Liver (tissue), 9 donors: ENCODE measurements around the gene FBXW2. TPM values are rescaled to one million over a fixed set of nuclear protein-coding genes. Genes with fewer than 3 reads are reported as not detected.

Experiments used
- DNase-seq: peaks from one replicate; pipeline ENCODE4 v3.0.0-alpha.2; 2017; ENCODE audit warnings: low spot score
- H3K27ac ChIP-seq, 2 donors: one replicate each; pipeline ENCODE4 v1.7.0; 2013; ENCODE audit warnings: inconsistent platforms in 2 of 2, low read length in 2 of 2, control low read depth in 1 of 2, low read depth in 1 of 2, mild to moderate bottlenecking in 1 of 2
- H3K27me3 ChIP-seq, 4 donors: one replicate each; pipeline versions ENCODE4 v1.6.1 to v1.7.0; 2013; ENCODE audit warnings: low read length in 3 of 4, inconsistent platforms in 1 of 4, mild to moderate bottlenecking in 1 of 4, moderate library complexity in 1 of 4; ENCODE audit not compliant: control insufficient read depth in 4 of 4, insufficient read depth in 4 of 4
- H3K36me3 ChIP-seq, 4 donors: one replicate each; pipeline versions ENCODE4 v1.6.1 to v1.7.0; 2013; ENCODE audit warnings: low read length in 3 of 4, mild to moderate bottlenecking in 3 of 4, low read depth in 1 of 4, moderate library complexity in 1 of 4; ENCODE audit not compliant: control insufficient read depth in 4 of 4, insufficient read depth in 3 of 4
- H3K4me1 ChIP-seq, 4 donors: one replicate each; pipeline versions ENCODE4 v1.6.1 to v1.7.0; 2013; ENCODE audit warnings: low read length in 3 of 4, mild to moderate bottlenecking in 3 of 4, moderate library complexity in 1 of 4; ENCODE audit not compliant: control insufficient read depth in 4 of 4, insufficient read depth in 4 of 4
- H3K4me3 ChIP-seq, 3 donors: one replicate each; pipeline versions ENCODE4 v1.6.1 to v1.7.0; 2013; ENCODE audit warnings: low read length in 3 of 3, control low read depth in 1 of 3, low read depth in 1 of 3, mild to moderate bottlenecking in 1 of 3
- H3K9ac ChIP-seq, 2 donors: one replicate each; pipeline ENCODE4 v1.7.0; 2013; ENCODE audit warnings: low read length in 2 of 2, mild to moderate bottlenecking in 2 of 2, moderate library complexity in 2 of 2, control low read depth in 1 of 2, low read depth in 1 of 2
- H3K9me3 ChIP-seq, 4 donors: one replicate each; pipeline versions ENCODE4 v1.6.1 to v1.7.0; 2013; ENCODE audit warnings: low read length in 3 of 4; ENCODE audit not compliant: control insufficient read depth in 4 of 4
- ATF3 ChIP-seq: IDR thresholded peaks from 2 replicates; pipeline ENCODE4 v1.6.1; 2016; ENCODE audit warnings: antibody characterized with exemption
- EGR1 ChIP-seq, 2 donors: IDR thresholded peaks; 2 replicates each; pipeline ENCODE4 v1.6.1; 2016 to 2018; ENCODE audit warnings: antibody characterized with exemption in 2 of 2, low read depth in 2 of 2
- FOXA1 ChIP-seq: IDR thresholded peaks from 2 replicates; pipeline ENCODE4 v1.6.1; 2016; ENCODE audit warnings: antibody characterized with exemption
- FOXA2 ChIP-seq: IDR thresholded peaks from 2 replicates; pipeline ENCODE4 v1.6.1; 2016; ENCODE audit warnings: antibody characterized with exemption
- GABPA ChIP-seq, 2 donors: IDR thresholded peaks in 1 of 2; conservative IDR thresholded peaks in 1 of 2; 2 replicates each; pipeline ENCODE4 v1.6.1; 2016; ENCODE audit warnings: antibody characterized with exemption in 2 of 2, mild to moderate bottlenecking in 1 of 2, moderate library complexity in 1 of 2
- HNF4A ChIP-seq, 2 donors: conservative IDR thresholded peaks; 2 replicates each; pipeline ENCODE4 v1.6.1; 2016; ENCODE audit warnings: antibody characterized with exemption in 2 of 2, mild to moderate bottlenecking in 2 of 2
- HNF4G ChIP-seq: IDR thresholded peaks from 2 replicates; pipeline ENCODE4 v1.6.1; 2016; ENCODE audit warnings: antibody characterized with exemption
- JUND ChIP-seq, 2 donors: IDR thresholded peaks; 2 replicates each; pipeline ENCODE4 v1.6.1; 2016; ENCODE audit warnings: antibody characterized with exemption in 2 of 2
- MAX ChIP-seq: IDR thresholded peaks from 2 replicates; pipeline ENCODE4 v1.6.1; 2016; ENCODE audit warnings: antibody characterized with exemption
- NR2F2 ChIP-seq: IDR thresholded peaks from 2 replicates; pipeline ENCODE4 v1.6.1; 2016; ENCODE audit warnings: antibody characterized with exemption
- RAD21 ChIP-seq, 2 donors: IDR thresholded peaks; 2 replicates each; pipeline ENCODE4 v1.6.1; 2016; ENCODE audit warnings: antibody characterized with exemption in 2 of 2, mild to moderate bottlenecking in 2 of 2
- RXRA ChIP-seq, 2 donors: IDR thresholded peaks; 2 replicates each; pipeline ENCODE4 v1.6.1; 2017 to 2018; ENCODE audit warnings: antibody characterized with exemption in 2 of 2, mild to moderate bottlenecking in 1 of 2
- SP1 ChIP-seq: IDR thresholded peaks from 2 replicates; pipeline ENCODE4 v1.6.1; 2018; ENCODE audit warnings: antibody characterized with exemption, mild to moderate bottlenecking
- TAF1 ChIP-seq: conservative IDR thresholded peaks from 2 replicates; pipeline ENCODE4 v1.6.1; 2016; ENCODE audit warnings: antibody characterized with exemption, mild to moderate bottlenecking
- YY1 ChIP-seq: IDR thresholded peaks from 2 replicates; pipeline ENCODE4 v1.6.1; 2016; ENCODE audit warnings: antibody characterized with exemption, mild to moderate bottlenecking
- ZBTB33 ChIP-seq: IDR thresholded peaks from 2 replicates; pipeline ENCODE4 v1.6.1; 2016; ENCODE audit warnings: antibody characterized with exemption
- WGBS: extraction: QIAGEN DNeasy Blood & Tissue Kit; methylation state at CpG from one replicate; pipeline ENCODE4 v1.1.7; 2013; 5-methylcytosine and 5-hydroxymethylcytosine counted together
- polyA plus RNA-seq, 2 donors: library from polyadenylated mRNA; stranded (reverse) in 1 of 2; unstranded in 1 of 2; fragments of 200-250 nt in 1 of 2; fragments of >200 nt in 1 of 2; fragmentation: Nextera tagmentation in 1 of 2; extraction: Ambion mirVana in 1 of 2; gene quantifications; one replicate each; pipeline versions ENCODE4 v1.2.1 to v1.2.3, GENCODE V29; 2013 to 2015
- total RNA-seq, 2 donors: library from RNA; depleted of rRNA; stranded (reverse); fragments of >200 nt; gene quantifications; one replicate each; pipeline ENCODE4 v1.2.3, GENCODE V29; 2014
- TF ChIP-seq, protein P1 (sequence below): fragments of 150-350 bp; IDR thresholded peaks from 2 replicates; pipeline ENCODE4 v1.5.1; 2017; ENCODE audit warnings: improper control_type of control experiment, low read depth, low read length; ENCODE audit not compliant: missing input control
- TF ChIP-seq, protein P2 (sequence below): IDR thresholded peaks from 2 replicates; pipeline ENCODE4 v1.6.1; 2016; ENCODE audit warnings: antibody characterized with exemption, mild to moderate bottlenecking
- donor health status: healthy.
- donor health status: healthy.
- donor health status: healthy.
- donor health status: healthy.
- donor health status: healthy.

The FBXW2 gene
- total and polyA plus RNA-seq, 4 donors, result 7.0 to 40.9 (median 22.5) TPM

DNA sequence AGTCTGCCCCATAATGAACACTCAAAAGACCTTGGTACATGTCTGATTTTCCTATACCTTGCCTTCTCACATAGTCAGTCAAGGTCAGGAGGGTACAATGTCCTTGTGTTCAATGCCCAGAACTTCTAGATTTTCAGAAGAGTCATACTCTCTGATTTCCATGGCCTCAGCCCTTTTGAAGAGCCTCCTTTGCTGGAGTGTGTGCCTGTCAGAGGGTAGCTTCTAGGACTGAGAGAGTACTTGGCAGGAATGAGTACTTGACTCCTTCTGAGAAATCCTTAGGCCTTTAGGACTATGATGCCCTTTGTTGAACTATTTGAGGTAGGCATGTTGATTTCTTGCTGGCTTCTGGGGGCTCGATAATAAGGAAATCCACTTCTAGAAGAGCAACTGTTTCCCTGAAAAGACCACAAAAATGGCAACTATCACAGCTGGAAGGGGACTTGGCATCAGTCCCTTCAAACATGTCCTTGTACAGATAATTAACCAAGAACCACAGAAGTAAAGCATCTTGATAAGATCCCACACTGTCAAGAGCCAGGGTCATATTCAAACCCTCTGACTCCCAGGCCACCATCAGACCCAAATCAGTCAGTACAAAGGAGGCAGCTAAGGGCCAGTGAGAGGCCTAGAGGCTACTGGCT is 68.3 kb downstream of the FBXW2 start:
- DNase-seq, result no peak
- no peaks in the 10 kb centered on the region for H3K9me3 ChIP-seq
- no peaks in the 10 kb centered on the region for H3K27me3 ChIP-seq
- no peaks in the 10 kb centered on the region for H3K36me3 ChIP-seq
- H3K27ac ChIP-seq, result no peak overlapping the region
- 93% methylated on average over 1 of the region's 1 CpG for WGBS
- peaks cover 0 to 10% (median 3%) of the 10 kb centered on the region in 4 donors for H3K4me1 ChIP-seq
- no peak overlapping the region for H3K4me3 ChIP-seq
- TF ChIP-seq FOXA1, result no peak
- TF ChIP-seq TAF1, result no peak
- TF ChIP-seq, protein P1, sequence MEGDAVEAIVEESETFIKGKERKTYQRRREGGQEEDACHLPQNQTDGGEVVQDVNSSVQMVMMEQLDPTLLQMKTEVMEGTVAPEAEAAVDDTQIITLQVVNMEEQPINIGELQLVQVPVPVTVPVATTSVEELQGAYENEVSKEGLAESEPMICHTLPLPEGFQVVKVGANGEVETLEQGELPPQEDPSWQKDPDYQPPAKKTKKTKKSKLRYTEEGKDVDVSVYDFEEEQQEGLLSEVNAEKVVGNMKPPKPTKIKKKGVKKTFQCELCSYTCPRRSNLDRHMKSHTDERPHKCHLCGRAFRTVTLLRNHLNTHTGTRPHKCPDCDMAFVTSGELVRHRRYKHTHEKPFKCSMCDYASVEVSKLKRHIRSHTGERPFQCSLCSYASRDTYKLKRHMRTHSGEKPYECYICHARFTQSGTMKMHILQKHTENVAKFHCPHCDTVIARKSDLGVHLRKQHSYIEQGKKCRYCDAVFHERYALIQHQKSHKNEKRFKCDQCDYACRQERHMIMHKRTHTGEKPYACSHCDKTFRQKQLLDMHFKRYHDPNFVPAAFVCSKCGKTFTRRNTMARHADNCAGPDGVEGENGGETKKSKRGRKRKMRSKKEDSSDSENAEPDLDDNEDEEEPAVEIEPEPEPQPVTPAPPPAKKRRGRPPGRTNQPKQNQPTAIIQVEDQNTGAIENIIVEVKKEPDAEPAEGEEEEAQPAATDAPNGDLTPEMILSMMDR, result no peak
- no peak for TF ChIP-seq YY1
- no peak for TF ChIP-seq FOXA2
- no peak for TF ChIP-seq HNF4G
- no peak for TF ChIP-seq ATF3
- TF ChIP-seq ZBTB33, result no peak
- TF ChIP-seq MAX, result no peak
- no peak for TF ChIP-seq GABPA (IDR thresholded peaks at IDR 0.05 in 1 of 2, conservative IDR thresholded peaks at IDR 0.05 in 1 of 2)
- TF ChIP-seq RXRA (IDR thresholded peaks at IDR 0.05), result no peak
- no peak for TF ChIP-seq SP1
- no peak for TF ChIP-seq JUND (IDR thresholded peaks at IDR 0.05)
- TF ChIP-seq EGR1 (IDR thresholded peaks at IDR 0.05; ENCODE audit: low read depth in 2 of 2), result no peak
- no peak for TF ChIP-seq RAD21 (IDR thresholded peaks at IDR 0.05)
- TF ChIP-seq HNF4A (conservative IDR thresholded peaks at IDR 0.05), result no peak
- TF ChIP-seq, protein P2, sequence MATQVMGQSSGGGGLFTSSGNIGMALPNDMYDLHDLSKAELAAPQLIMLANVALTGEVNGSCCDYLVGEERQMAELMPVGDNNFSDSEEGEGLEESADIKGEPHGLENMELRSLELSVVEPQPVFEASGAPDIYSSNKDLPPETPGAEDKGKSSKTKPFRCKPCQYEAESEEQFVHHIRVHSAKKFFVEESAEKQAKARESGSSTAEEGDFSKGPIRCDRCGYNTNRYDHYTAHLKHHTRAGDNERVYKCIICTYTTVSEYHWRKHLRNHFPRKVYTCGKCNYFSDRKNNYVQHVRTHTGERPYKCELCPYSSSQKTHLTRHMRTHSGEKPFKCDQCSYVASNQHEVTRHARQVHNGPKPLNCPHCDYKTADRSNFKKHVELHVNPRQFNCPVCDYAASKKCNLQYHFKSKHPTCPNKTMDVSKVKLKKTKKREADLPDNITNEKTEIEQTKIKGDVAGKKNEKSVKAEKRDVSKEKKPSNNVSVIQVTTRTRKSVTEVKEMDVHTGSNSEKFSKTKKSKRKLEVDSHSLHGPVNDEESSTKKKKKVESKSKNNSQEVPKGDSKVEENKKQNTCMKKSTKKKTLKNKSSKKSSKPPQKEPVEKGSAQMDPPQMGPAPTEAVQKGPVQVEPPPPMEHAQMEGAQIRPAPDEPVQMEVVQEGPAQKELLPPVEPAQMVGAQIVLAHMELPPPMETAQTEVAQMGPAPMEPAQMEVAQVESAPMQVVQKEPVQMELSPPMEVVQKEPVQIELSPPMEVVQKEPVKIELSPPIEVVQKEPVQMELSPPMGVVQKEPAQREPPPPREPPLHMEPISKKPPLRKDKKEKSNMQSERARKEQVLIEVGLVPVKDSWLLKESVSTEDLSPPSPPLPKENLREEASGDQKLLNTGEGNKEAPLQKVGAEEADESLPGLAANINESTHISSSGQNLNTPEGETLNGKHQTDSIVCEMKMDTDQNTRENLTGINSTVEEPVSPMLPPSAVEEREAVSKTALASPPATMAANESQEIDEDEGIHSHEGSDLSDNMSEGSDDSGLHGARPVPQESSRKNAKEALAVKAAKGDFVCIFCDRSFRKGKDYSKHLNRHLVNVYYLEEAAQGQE, result no peak
- TF ChIP-seq NR2F2, result no peak
- H3K9ac ChIP-seq, result no peak overlapping the region
